SH-SY5Y (cell line): ENCODE measurements around the gene NR2E1.

Experiments
- GATA2 ChIP-seq: IDR thresholded peaks from 2 replicates; pipeline ENCODE4 v1.6.1; 2011; ENCODE audit warnings: mild to moderate bottlenecking, low read depth, low read length
- GATA3 ChIP-seq: IDR thresholded peaks from 2 replicates; pipeline ENCODE4 v1.6.1; 2011; ENCODE audit warnings: low read depth, mild to moderate bottlenecking, low read length, moderate library complexity

The NR2E1 gene

GRCh38 chr6:108200631-108201030 is 34.8 kb downstream of the NR2E1 start:
- TF ChIP-seq GATA3: no peak
- no peak for TF ChIP-seq GATA2

- no peak for TF ChIP-seq GATA3
- TF ChIP-seq GATA2: no peak
Observed at GRCh38 chr6:108203189-108204112, 37.6 kb downstream of the NR2E1 start.

GRCh38 chr6:108207013-108207412 is 41.2 kb downstream of the NR2E1 start:
- TF ChIP-seq GATA3 (no peak), GATA2 (no peak)

GRCh38 chr6:108209738-108210137 is 43.9 kb downstream of the NR2E1 start:
- TF ChIP-seq GATA3 (no peak), GATA2 (no peak)

- TF ChIP-seq GATA2 (no peak), GATA3 (no peak)
Observed at GRCh38 chr6:108210556-108210955, 44.7 kb downstream of the NR2E1 start.

- TF ChIP-seq GATA3 (no peak), GATA2 (no peak)
Observed at GRCh38 chr6:108211671-108212070, 45.8 kb downstream of the NR2E1 start.

- no peak for TF ChIP-seq GATA3
- no peak for TF ChIP-seq GATA2
Observed at GRCh38 chr6:108222064-108222463, 56.2 kb downstream of the NR2E1 start.

- TF ChIP-seq GATA2: no peak
- TF ChIP-seq GATA3: no peak
Observed at GRCh38 chr6:108222504-108222903, 56.7 kb downstream of the NR2E1 start.

- no peak for TF ChIP-seq GATA2
Observed at GRCh38 chr6:108227290-108227689, 61.5 kb downstream of the NR2E1 start.

- TF ChIP-seq GATA2 (no peak), GATA3 (no peak)
Observed at GRCh38 chr6:108228416-108228815, 62.6 kb downstream of the NR2E1 start.

- TF ChIP-seq GATA2 (no peak), GATA3 (no peak)
Observed at GRCh38 chr6:108235127-108235526, 69.3 kb downstream of the NR2E1 start.

- no peak for TF ChIP-seq GATA3
- TF ChIP-seq GATA2: no peak
Observed at GRCh38 chr6:108236791-108237190, 71.0 kb downstream of the NR2E1 start.

GRCh38 chr6:108238322-108238721 is 72.5 kb downstream of the NR2E1 start:
- TF ChIP-seq GATA2: no peak
- TF ChIP-seq GATA3: no peak
